HepG2 (cell line): ENCODE results near the gene RGS19. TPM values are rescaled to one million over a fixed set of nuclear protein-coding genes. Genes with fewer than 3 reads are reported as not detected.
A peak's percentile ranks its signal among the peaks of the same experiment; 100 is the strongest.

Experiments used
- CBX2 ChIP-seq, 2 experiments: fragments of 200-600 bp in 1 of 2; sonication (generic); formaldehyde crosslinking in 1 of 2; IDR thresholded peaks; 2 replicates each; pipeline versions ENCODE4 v1.7.0 to v1.8.1; 2018 to 2022; ENCODE audit warnings: low read depth in 2 of 2, low read length in 1 of 2, mild to moderate bottlenecking in 1 of 2, missing genetic modification reagents in 1 of 2
- GATA4 ChIP-seq: sonication (generic); IDR thresholded peaks from 2 replicates; pipeline ENCODE4 v1.6.1; 2016; ENCODE audit warnings: antibody characterized with exemption, low read depth, borderline replicate concordance
- HNRNPK ChIP-seq: fragments of 200-400 bp; formaldehyde crosslinking; IDR thresholded peaks from 2 replicates; pipeline ENCODE4 v1.6.1; 2018; ENCODE audit warnings: low read length, low read depth, moderate library complexity, mild to moderate bottlenecking; ENCODE audit not compliant: poor library complexity, severe bottlenecking
- KDM3A ChIP-seq: IDR thresholded peaks from 2 replicates; pipeline ENCODE4 v1.6.1; 2018; ENCODE audit warnings: low read depth, missing compliant biosample characterization
- LRRFIP1 ChIP-seq: sonication (generic); formaldehyde crosslinking; conservative IDR thresholded peaks from 2 replicates; pipeline ENCODE4 v1.4.0; 2020; ENCODE audit warnings: missing genetic modification reagents
- NCOR1 ChIP-seq: fragments of 200-600 bp; sonication (generic); IDR thresholded peaks from 2 replicates; pipeline ENCODE4 v1.7.0; 2017; ENCODE audit warnings: antibody characterized with exemption, low read length, borderline replicate concordance
- NR3C1 ChIP-seq: sonication (generic); formaldehyde crosslinking; IDR thresholded peaks from 2 replicates; pipeline ENCODE4 v1.4.0; 2020; ENCODE audit warnings: missing genetic modification reagents
- PRDM4 ChIP-seq: sonication (generic); formaldehyde crosslinking; IDR thresholded peaks from 2 replicates; pipeline ENCODE4 v1.9.0; 2021; ENCODE audit warnings: missing genetic modification reagents, borderline replicate concordance
- SMAD3 ChIP-seq: sonication (generic); formaldehyde crosslinking; IDR thresholded peaks from 2 replicates; pipeline ENCODE4 v1.4.0; 2020; ENCODE audit warnings: missing genetic modification reagents
- SP4 ChIP-seq: sonication (generic); formaldehyde crosslinking; IDR thresholded peaks from 2 replicates; pipeline ENCODE4 v1.8.1; 2023; ENCODE audit warnings: mild to moderate bottlenecking, missing genetic modification reagents
- SRY ChIP-seq: sonication (generic); formaldehyde crosslinking; IDR thresholded peaks from 2 replicates; pipeline ENCODE4 v1.8.0; 2022; ENCODE audit warnings: mild to moderate bottlenecking, missing genetic modification reagents
- ZC3H4 ChIP-seq: sonication (generic); formaldehyde crosslinking; IDR thresholded peaks from 2 replicates; pipeline ENCODE4 v1.4.0; 2020; ENCODE audit warnings: missing genetic modification reagents, borderline replicate concordance
- ZNF12 ChIP-seq: sonication (generic); formaldehyde crosslinking; IDR thresholded peaks from 2 replicates; pipeline ENCODE4 v1.5.0; 2020; ENCODE audit warnings: missing genetic modification reagents
- ZNF567 ChIP-seq: sonication (generic); formaldehyde crosslinking; IDR thresholded peaks from 2 replicates; pipeline ENCODE4 v1.8.1; 2023; ENCODE audit warnings: mild to moderate bottlenecking, missing genetic modification reagents, borderline replicate concordance
- ZNF780A ChIP-seq: sonication (generic); formaldehyde crosslinking; IDR thresholded peaks from 2 replicates; pipeline ENCODE4 v1.8.0; 2022; ENCODE audit warnings: mild to moderate bottlenecking, missing genetic modification reagents, moderate library complexity
- ZNF879 ChIP-seq: sonication (generic); formaldehyde crosslinking; IDR thresholded peaks from 2 replicates; pipeline ENCODE4 v1.8.1; 2023; ENCODE audit warnings: missing genetic modification reagents
- polyA plus RNA-seq, 8 experiments: library from polyadenylated mRNA; depleted of rRNA in 3 of 8; stranded (reverse) in 7 of 8; unstranded in 1 of 8; fragments of >200 nt; fragmentation: Illumina TruSeq in 4 of 8; extraction: Trizol in 4 of 8; gene quantifications; 2 replicates each; pipeline versions ENCODE4 v1.2.1 to v1.2.3, GENCODE V29; 2011 to 2016; ENCODE audit warnings: low read depth in 4 of 8, missing spikeins in 1 of 8, mixed read lengths in 1 of 8; ENCODE audit not compliant: insufficient read depth in 1 of 8
- total RNA-seq, 5 experiments: library from RNA; depleted of rRNA; stranded (reverse); fragments of >200 nt; fragmentation: Illumina TruSeq; extraction: Trizol; gene quantifications; 2 replicates each; pipeline ENCODE4 v1.2.3, GENCODE V29; 2016; ENCODE audit warnings: low read depth in 1 of 5
- TF ChIP-seq, protein P1 (sequence below): sonication (generic); formaldehyde crosslinking; IDR thresholded peaks from 2 replicates; pipeline ENCODE4 v1.5.0; 2020; ENCODE audit warnings: missing genetic modification reagents

Gene RGS19
- total and polyA plus RNA-seq, 2 of the 13 experiments (the other 11 are each of a cell fraction or from before 2014, with no cell fraction given) = 10.7 to 11.9 TPM

DNA sequence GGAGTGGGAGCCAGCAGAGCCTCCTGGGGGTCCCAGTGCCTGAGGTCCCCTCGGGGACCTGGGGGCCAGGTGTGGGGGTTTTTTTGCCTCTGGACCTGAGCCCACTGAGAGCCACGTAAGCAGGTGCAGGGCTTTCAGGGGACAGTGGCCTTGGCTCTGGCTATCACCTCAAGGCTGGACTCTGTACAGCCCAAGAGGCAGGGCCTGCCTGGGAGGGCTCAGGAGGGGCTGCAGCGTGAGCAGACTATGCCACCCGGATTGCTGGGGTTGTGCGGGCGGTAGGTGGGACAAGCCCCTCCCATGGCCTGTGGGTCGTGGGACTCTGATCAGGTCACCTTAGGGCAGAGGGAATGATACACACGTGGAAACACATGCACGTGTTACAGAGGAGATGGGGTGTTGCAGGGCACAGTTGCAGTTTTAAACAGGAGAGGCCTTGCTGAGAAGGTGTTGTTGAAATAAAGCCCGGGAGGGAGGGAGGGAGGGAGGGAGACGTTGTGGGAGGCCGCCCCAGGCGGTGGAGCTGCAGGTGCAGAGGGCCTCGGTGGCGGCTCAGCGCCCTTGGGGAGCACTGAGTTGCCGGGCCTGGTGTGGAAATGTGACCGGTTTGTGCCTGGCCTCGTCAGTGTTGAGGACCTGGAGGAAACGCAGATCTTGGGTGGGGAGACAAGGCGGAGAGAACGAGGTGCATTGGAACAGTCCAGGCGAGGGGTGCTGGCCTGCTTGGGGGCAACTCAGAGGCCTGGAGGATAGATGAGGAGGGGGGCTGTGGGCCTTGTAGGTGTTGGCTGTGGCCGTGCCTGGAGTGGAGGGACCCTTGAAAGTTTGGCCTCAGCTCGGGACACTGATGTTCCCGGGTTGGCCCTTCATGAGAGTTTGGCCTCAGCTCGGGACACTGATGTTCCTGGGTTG, 14.0 kb downstream of the RGS19 start (continued):
- no peak for TF ChIP-seq NR3C1 (CRISPR knock-in tag)
- no peak for TF ChIP-seq ZC3H4 (CRISPR knock-in tag)
- no peak for TF ChIP-seq LRRFIP1 (CRISPR knock-in tag)
- no peak for TF ChIP-seq ZNF879
- TF ChIP-seq ZNF12 (CRISPR knock-in tag) = 0 out of 2 replicates have a peak, but pooled peaks have one; percentile 14
- TF ChIP-seq KDM3A (CRISPR knock-in tag) = no peak
- no peak for TF ChIP-seq SMAD3 (CRISPR knock-in tag)
- TF ChIP-seq NCOR1 = peak; percentile 41; the same call in 1 of the 2 replicates
- TF ChIP-seq, protein P1, sequence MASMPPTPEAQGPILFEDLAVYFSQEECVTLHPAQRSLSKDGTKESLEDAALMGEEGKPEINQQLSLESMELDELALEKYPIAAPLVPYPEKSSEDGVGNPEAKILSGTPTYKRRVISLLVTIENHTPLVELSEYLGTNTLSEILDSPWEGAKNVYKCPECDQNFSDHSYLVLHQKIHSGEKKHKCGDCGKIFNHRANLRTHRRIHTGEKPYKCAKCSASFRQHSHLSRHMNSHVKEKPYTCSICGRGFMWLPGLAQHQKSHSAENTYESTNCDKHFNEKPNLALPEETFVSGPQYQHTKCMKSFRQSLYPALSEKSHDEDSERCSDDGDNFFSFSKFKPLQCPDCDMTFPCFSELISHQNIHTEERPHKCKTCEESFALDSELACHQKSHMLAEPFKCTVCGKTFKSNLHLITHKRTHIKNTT (CRISPR knock-in tag) = no peak
- no peak for TF ChIP-seq HNRNPK
- TF ChIP-seq ZNF780A (CRISPR knock-in tag) = no peak
- peak; percentile 42 for TF ChIP-seq SP4 (CRISPR knock-in tag)
- no peak for TF ChIP-seq CBX2 (IDR thresholded peaks at IDR 0.05; ENCODE audit: low read depth, low read length)
- TF ChIP-seq CBX2 (CRISPR knock-in tag; IDR thresholded peaks at IDR 0.05; ENCODE audit: low read depth) = no peak
- 0 out of 2 replicates have a peak, but pooled peaks have one; percentile 54 for TF ChIP-seq SRY (CRISPR knock-in tag)
- TF ChIP-seq PRDM4 (CRISPR knock-in tag) = no peak
- no peak; the same call in 1 of the 2 replicates for TF ChIP-seq ZNF567 (CRISPR knock-in tag)
- 0 out of 2 replicates have a peak, but pooled peaks have one; percentile 21 for TF ChIP-seq GATA4
